Measurements from ENCODE around the gene ZNF621. TPM values are rescaled to one million over a fixed set of nuclear protein-coding genes. Genes with fewer than 3 reads are reported as not detected.

The ZNF621 gene
- total and polyA plus RNA-seq, 2 of the 8 experiments (the other 6 are each of a cell fraction or from before 2014, with no cell fraction given), result 10.9 to 15.4 TPM

GRCh38 chr3:40499952-40500351, 24.8 kb upstream of the ZNF621 start:
- no peak overlapping the region for H4K8ac ChIP-seq (ENCODE audit: extremely low read depth, insufficient read depth, low read length)
- ChIA-PET CTCF (ENCODE audit: partially characterized antibody) (interaction anchor here (1.0 kb wide), 1 partner anchor 19 kb away, joined by 3 read pairs; no protein-coding TSS in a partner anchor), POLR2A (ENCODE audit: partially characterized antibody) (interaction anchor here (1.1 to 2.8 kb wide), 4 partner anchors 23 to 43 kb away, joined by 3 to 8 read pairs (median 4); partner anchors contain the start of genes RPL14 and ZNF619)
- no peak overlapping the region for H3K27ac ChIP-seq (ENCODE audit: low read depth, low read length)
- H3K4me1 ChIP-seq (replicated peaks in 1 of 4; ENCODE audit: control insufficient read depth in 3 of 4, insufficient read depth in 4 of 4, low read length in 3 of 4), result no peaks in the 10 kb centered on the region
- H2BK5ac ChIP-seq (ENCODE audit: low read depth, low read length), result no peak overlapping the region
- no peak overlapping the region for H4K91ac ChIP-seq (replicated peaks; ENCODE audit: insufficient read length, low read length)
- H3K23ac ChIP-seq (ENCODE audit: insufficient read length), result no peak overlapping the region
- no peak overlapping the region for H2BK120ac ChIP-seq (replicated peaks; ENCODE audit: low read depth, low read length)
- TF ChIP-seq TBP (IDR thresholded peaks at IDR 0.05; ENCODE audit: low read depth, low read length) (no peak), SAP30 (IDR thresholded peaks at IDR 0.05; ENCODE audit: insufficient read depth, insufficient replicate concordance, low read length) (no peak), SIX5 (IDR thresholded peaks at IDR 0.05; ENCODE audit: low read depth, low read length) (no peak), HDAC6 (IDR thresholded peaks at IDR 0.05; ENCODE audit: low read depth, low read length) (no peak), GTF2F1 (IDR thresholded peaks at IDR 0.05; ENCODE audit: borderline replicate concordance, low read depth, low read length) (no peak), ASH2L (IDR thresholded peaks at IDR 0.05; ENCODE audit: low read length) (no peak), TCF12 (IDR thresholded peaks at IDR 0.05; ENCODE audit: low read depth, low read length) (no peak), JUND (IDR thresholded peaks at IDR 0.05; ENCODE audit: low read length) (no peak)
- H2AK5ac ChIP-seq (ENCODE audit: low read depth, low read length), result no peak overlapping the region
- no peak overlapping the region for H3K14ac ChIP-seq (ENCODE audit: insufficient read length)
- no peak overlapping the region for H4K5ac ChIP-seq (ENCODE audit: insufficient read length, low read depth, low read length)
- H2BK20ac ChIP-seq (ENCODE audit: low read length), result no peak overlapping the region
- H3K9ac ChIP-seq (replicated peaks in 1 of 4; ENCODE audit: extremely low read depth in 1 of 4, low read depth in 3 of 4, low read length in 3 of 4), result no peak overlapping the region
- no peak overlapping the region for H3K18ac ChIP-seq (ENCODE audit: extremely low read depth, low read length)
- H3K79me2 ChIP-seq (ENCODE audit: control insufficient read depth in 1 of 2, insufficient read depth in 2 of 2, low read length in 2 of 2), result no peaks in the 10 kb centered on the region
- H2BK15ac ChIP-seq (ENCODE audit: low read length), result no peak overlapping the region
- H2AFZ ChIP-seq (ENCODE audit: low read length), result no peak overlapping the region
- no peak overlapping the region for H2BK12ac ChIP-seq (ENCODE audit: low read depth, low read length)
- H3K56ac ChIP-seq (replicated peaks; ENCODE audit: insufficient read length, low read depth, low read length), result no peak overlapping the region
- 88% methylated on average over 1 of the region's 1 CpG; no CpG with 5 or more reads in 1 of the 2 experiments for WGBS, 2 experiments (ENCODE audit: extremely low coverage in 1 of 2, insufficient coverage in 1 of 2, insufficient read length in 1 of 2, insufficient replicate concordance in 2 of 2, low coverage in 1 of 2, low lambda C conversion rate in 2 of 2, missing lambda C conversion rate in 1 of 2)
- no peaks in the 10 kb centered on the region for H4K20me1 ChIP-seq (replicated peaks in 1 of 2; ENCODE audit: control insufficient read depth in 1 of 2, insufficient read depth in 2 of 2, low read length in 2 of 2)
- no peaks in the 10 kb centered on the region for H3K9me3 ChIP-seq (ENCODE audit: insufficient read depth in 2 of 2, low read depth in 1 of 2, low read length in 1 of 2)
- H3K4me3 ChIP-seq (ENCODE audit: extremely low read depth in 1 of 4, insufficient read depth in 2 of 4, low read depth in 3 of 4, low read length in 4 of 4), result no peak overlapping the region
- H3K4ac ChIP-seq (replicated peaks; ENCODE audit: insufficient read length, low read depth, low read length), result no peak overlapping the region
- FAIRE-seq, result no peak
- H3K27me3 ChIP-seq (replicated peaks in 1 of 4; ENCODE audit: control insufficient read depth in 3 of 4, extremely low read depth in 1 of 4, insufficient read depth in 3 of 4, low read length in 3 of 4), result no peaks in the 10 kb centered on the region
- no peaks in the 10 kb centered on the region for H3K79me1 ChIP-seq (ENCODE audit: low read depth, low read length)
- H3K36me3 ChIP-seq (ENCODE audit: control insufficient read depth in 2 of 4, insufficient read depth in 4 of 4, low read length in 3 of 4), result no peaks in the 10 kb centered on the region
- H3K23me2 ChIP-seq (ENCODE audit: low read depth, low read length), result no peaks in the 10 kb centered on the region
- H3K4me2 ChIP-seq (ENCODE audit: insufficient read depth in 1 of 2, low read depth in 2 of 2, low read length in 2 of 2), result no peak overlapping the region
- DNase-seq (ENCODE audit: low read depth in 1 of 2, low spot score in 2 of 2), result no peak

Data from H1 (cell line).